IgD-negative memory B cell (primary cell): ENCODE measurements around the gene STAM. TPM values are rescaled to one million over a fixed set of nuclear protein-coding genes. Genes with fewer than 3 reads are reported as not detected.
A peak's percentile ranks its signal among the peaks of the same experiment; 100 is the strongest.
"Not testable (repeated sequence)": the region's sequence is repeated elsewhere in the genome, so short reads cannot be mapped to it uniquely, and the experiment has no call there.

ENCODE experiments used
- H3K27ac Mint-ChIP-seq, 3 donors: one replicate each; pipeline ENCODE4 v1.8.0; 2020 to 2022; ENCODE audit warnings: mild to moderate bottlenecking in 3 of 3, mixed read lengths in 3 of 3, moderate library complexity in 1 of 3
- H3K27me3 Mint-ChIP-seq: one replicate; pipeline ENCODE4 v1.8.0; 2021; ENCODE audit warnings: mixed read lengths
- H3K36me3 Mint-ChIP-seq: one replicate; pipeline ENCODE4 v1.8.0; 2020; ENCODE audit warnings: mild to moderate bottlenecking, mixed read lengths
- H3K4me1 Mint-ChIP-seq, 3 donors: one replicate each; pipeline ENCODE4 v1.8.0; 2020 to 2022; ENCODE audit warnings: mixed read lengths in 3 of 3, mild to moderate bottlenecking in 1 of 3
- H3K4me3 Mint-ChIP-seq, 4 donors: one replicate each; pipeline ENCODE4 v1.8.0; 2020 to 2022; ENCODE audit warnings: mild to moderate bottlenecking in 4 of 4, mixed read lengths in 4 of 4, moderate library complexity in 3 of 4
- H3K9me3 Mint-ChIP-seq, 3 donors: one replicate each; pipeline ENCODE4 v1.8.0; 2020 to 2021; ENCODE audit warnings: mixed read lengths in 3 of 3, mild to moderate bottlenecking in 1 of 3
- polyA plus RNA-seq: library from polyadenylated mRNA; unstranded; fragments of 300-500 nt; fragmentation: Illumina TruSeq; gene quantifications from one replicate; pipeline ENCODE4 v1.2.3, GENCODE V29; 2021

The STAM gene
- polyA plus RNA-seq, 1 donor from 2014 or later = 6.5 TPM

GRCh38 chr10:17712717-17713471 lies 68.9 kb downstream of the STAM start:
- Mint-ChIP-seq H3K4me1 (no peaks in the 10 kb centered on the region), H3K4me3 (no peak overlapping the region), H3K36me3 (peaks cover 31% of the 10 kb centered on the region), H3K27me3 (no peaks in the 10 kb centered on the region), H3K9me3 (no peaks in the 10 kb centered on the region), H3K27ac (peak overlapping the region in 1 of 3 donors; percentile 34)

- no peak overlapping the region for H3K27ac Mint-ChIP-seq
- H3K9me3 Mint-ChIP-seq = no peaks in the 10 kb centered on the region
- H3K4me1 Mint-ChIP-seq = no peaks in the 10 kb centered on the region
- H3K4me3 Mint-ChIP-seq = peak overlapping the region in 1 of 4 donors; percentile 41
- H3K36me3 Mint-ChIP-seq = peaks cover 34% of the 10 kb centered on the region
- H3K27me3 Mint-ChIP-seq = no peaks in the 10 kb centered on the region
These were observed 69.8 kb downstream of the STAM start for GRCh38 chr10:17713758-17714157.

GRCh38 chr10:17716161-17716560 lies 72.2 kb downstream of the STAM start:
- Mint-ChIP-seq H3K36me3 (peaks cover 28% of the 10 kb centered on the region), H3K27ac (no peak overlapping the region), H3K4me1 (no peaks in the 10 kb centered on the region), H3K4me3 (no peak overlapping the region), H3K9me3 (no peaks in the 10 kb centered on the region), H3K27me3 (no peaks in the 10 kb centered on the region)

- H3K4me3 Mint-ChIP-seq, H3K4me1 Mint-ChIP-seq: not testable (repeated sequence)
These were observed 78.5 kb downstream of the STAM start for GRCh38 chr10:17722317-17723014.

GRCh38 chr10:17725703-17726102 lies 81.8 kb downstream of the STAM start:
- H3K27ac Mint-ChIP-seq = no peak overlapping the region
- H3K4me1 Mint-ChIP-seq = no peaks in the 10 kb centered on the region
- no peaks in the 10 kb centered on the region for H3K9me3 Mint-ChIP-seq
- H3K36me3 Mint-ChIP-seq = peaks cover 8% of the 10 kb centered on the region
- no peak overlapping the region for H3K4me3 Mint-ChIP-seq
- H3K27me3 Mint-ChIP-seq = no peaks in the 10 kb centered on the region

More at GRCh38 chr10:17722317-17723014, 78.5 kb downstream of the STAM start:
- H3K36me3 Mint-ChIP-seq, H3K27me3 Mint-ChIP-seq, H3K9me3 Mint-ChIP-seq: not testable (repeated sequence)
- H3K27ac Mint-ChIP-seq = peak overlapping the region in 1 of 3 donors; percentile 23

- no peaks in the 10 kb centered on the region for H3K9me3 Mint-ChIP-seq
- H3K27ac Mint-ChIP-seq = no peak overlapping the region
- no peak overlapping the region for H3K4me3 Mint-ChIP-seq
- H3K36me3 Mint-ChIP-seq = peaks cover 2% of the 10 kb centered on the region
- no peaks in the 10 kb centered on the region for H3K4me1 Mint-ChIP-seq
- H3K27me3 Mint-ChIP-seq = no peaks in the 10 kb centered on the region
These were observed 85.7 kb downstream of the STAM start for GRCh38 chr10:17729630-17730029.

- no peaks in the 10 kb centered on the region for H3K4me1 Mint-ChIP-seq
- H3K9me3 Mint-ChIP-seq = no peaks in the 10 kb centered on the region
- H3K4me3 Mint-ChIP-seq = no peak overlapping the region
- H3K27me3 Mint-ChIP-seq = no peaks in the 10 kb centered on the region
- peaks cover 2% of the 10 kb centered on the region for H3K36me3 Mint-ChIP-seq
- peak overlapping the region in 1 of 3 donors; percentile 64 for H3K27ac Mint-ChIP-seq
These were observed 86.7 kb downstream of the STAM start for GRCh38 chr10:17730667-17731066.

- Mint-ChIP-seq H3K27ac (no peak overlapping the region), H3K4me3 (no peak overlapping the region), H3K36me3 (peaks cover 2% of the 10 kb centered on the region), H3K27me3 (no peaks in the 10 kb centered on the region), H3K4me1 (no peaks in the 10 kb centered on the region), H3K9me3 (no peaks in the 10 kb centered on the region)
These were observed 87.5 kb downstream of the STAM start for GRCh38 chr10:17731331-17732020.

- Mint-ChIP-seq H3K9me3 (no peaks in the 10 kb centered on the region), H3K4me3 (no peak overlapping the region), H3K27me3 (no peaks in the 10 kb centered on the region), H3K36me3 (peaks cover 2% of the 10 kb centered on the region), H3K27ac (no peak overlapping the region), H3K4me1 (peaks cover 0 to 3% (median 0%) of the 10 kb centered on the region in 3 donors)
These were observed 89.7 kb downstream of the STAM start for GRCh38 chr10:17733620-17734019.

- H3K36me3 Mint-ChIP-seq = peaks cover 2% of the 10 kb centered on the region
- peaks cover 0 to 3% (median 0%) of the 10 kb centered on the region in 3 donors for H3K4me1 Mint-ChIP-seq
- H3K27ac Mint-ChIP-seq = no peak overlapping the region
- H3K9me3 Mint-ChIP-seq = no peaks in the 10 kb centered on the region
- H3K4me3 Mint-ChIP-seq = no peak overlapping the region
- H3K27me3 Mint-ChIP-seq = no peaks in the 10 kb centered on the region
These were observed 90.6 kb downstream of the STAM start for GRCh38 chr10:17734432-17735080.

- Mint-ChIP-seq H3K9me3 (no peaks in the 10 kb centered on the region), H3K27ac (no peak overlapping the region), H3K4me3 (no peak overlapping the region), H3K4me1 (peaks cover 0 to 3% (median 0%) of the 10 kb centered on the region in 3 donors), H3K27me3 (no peaks in the 10 kb centered on the region), H3K36me3 (no peaks in the 10 kb centered on the region)
These were observed 91.4 kb downstream of the STAM start for GRCh38 chr10:17735166-17735941.

GRCh38 chr10:17736223-17736622 lies 92.3 kb downstream of the STAM start:
- peaks cover 0 to 3% (median 0%) of the 10 kb centered on the region in 3 donors for H3K4me1 Mint-ChIP-seq
- no peak overlapping the region for H3K4me3 Mint-ChIP-seq
- H3K27ac Mint-ChIP-seq = no peak overlapping the region
- H3K36me3 Mint-ChIP-seq = no peaks in the 10 kb centered on the region
- no peaks in the 10 kb centered on the region for H3K9me3 Mint-ChIP-seq
- no peaks in the 10 kb centered on the region for H3K27me3 Mint-ChIP-seq

- H3K27me3 Mint-ChIP-seq = no peaks in the 10 kb centered on the region
- H3K9me3 Mint-ChIP-seq = no peaks in the 10 kb centered on the region
- no peaks in the 10 kb centered on the region for H3K36me3 Mint-ChIP-seq
- H3K4me3 Mint-ChIP-seq = no peak overlapping the region
- no peak overlapping the region for H3K27ac Mint-ChIP-seq
- peaks cover 0 to 3% (median 0%) of the 10 kb centered on the region in 3 donors for H3K4me1 Mint-ChIP-seq
These were observed 93.3 kb downstream of the STAM start for GRCh38 chr10:17737027-17737965.
